Fibroblast of the conjunctiva (primary cell): ENCODE results near the gene MARK2.

ENCODE experiments used
- DNase-seq: peaks from one replicate; pipeline ENCODE4 v3.0.0-alpha.2; 2010; ENCODE audit warnings: low read depth

MARK2 gene

GRCh38 chr11:63909591-63910506 lies 70.9 kb downstream of the MARK2 start:
- no peak for DNase-seq

GRCh38 chr11:63910675-63911074 lies 71.8 kb downstream of the MARK2 start:
- no peak for DNase-seq

GRCh38 chr11:63911440-63911839 lies 72.5 kb downstream of the MARK2 start:
- DNase-seq = no peak

GRCh38 chr11:63911876-63912275 lies 73.0 kb downstream of the MARK2 start:
- DNase-seq = no peak

GRCh38 chr11:63912678-63913077 lies 73.8 kb downstream of the MARK2 start:
- DNase-seq = no peak

GRCh38 chr11:63913866-63914830 lies 75.2 kb downstream of the MARK2 start:
- no peak for DNase-seq

- no peak for DNase-seq
These were observed 76.2 kb downstream of the MARK2 start for GRCh38 chr11:63914896-63915691.

- no peak for DNase-seq
These were observed 77.3 kb downstream of the MARK2 start for GRCh38 chr11:63915961-63916836.

GRCh38 chr11:63916837-63917691 lies 78.2 kb downstream of the MARK2 start, which contains the start of gene RCOR2:
RCOR2 (minus strand) TSS chr11:63917164; CDS start chr11:63916456, 708 bp downstream.
- DNase-seq = peak; percentile 63

- DNase-seq = no peak
These were observed 79.0 kb downstream of the MARK2 start for GRCh38 chr11:63917692-63918506.

- DNase-seq = no peak
These were observed 79.7 kb downstream of the MARK2 start for GRCh38 chr11:63918507-63919191.

GRCh38 chr11:63919267-63920125 lies 80.6 kb downstream of the MARK2 start:
- DNase-seq = no peak

- no peak for DNase-seq
These were observed 81.4 kb downstream of the MARK2 start for GRCh38 chr11:63920126-63920938.

- DNase-seq = no peak
These were observed 82.1 kb downstream of the MARK2 start for GRCh38 chr11:63920939-63921417.

- no peak for DNase-seq
These were observed 83.8 kb downstream of the MARK2 start for GRCh38 chr11:63922673-63923192.

- DNase-seq = no peak
These were observed 84.4 kb downstream of the MARK2 start for GRCh38 chr11:63923319-63923718.
